Astrocyte (in vitro differentiated cells and primary cell): ENCODE measurements around the gene DCST1.

Experiments
- EZH2 ChIP-seq: IDR thresholded peaks from 2 replicates; pipeline ENCODE4 v1.6.1; 2012; ENCODE audit warnings: mild to moderate bottlenecking, low read length, inconsistent platforms; ENCODE audit not compliant: insufficient read depth
- TF ChIP-seq, protein P1 (sequence below): IDR thresholded peaks from 2 replicates; pipeline ENCODE4 v1.5.1; 2011; ENCODE audit warnings: low read depth, mild to moderate bottlenecking, inconsistent platforms, low read length, moderate library complexity; ENCODE audit not compliant: insufficient read depth

DNA sequence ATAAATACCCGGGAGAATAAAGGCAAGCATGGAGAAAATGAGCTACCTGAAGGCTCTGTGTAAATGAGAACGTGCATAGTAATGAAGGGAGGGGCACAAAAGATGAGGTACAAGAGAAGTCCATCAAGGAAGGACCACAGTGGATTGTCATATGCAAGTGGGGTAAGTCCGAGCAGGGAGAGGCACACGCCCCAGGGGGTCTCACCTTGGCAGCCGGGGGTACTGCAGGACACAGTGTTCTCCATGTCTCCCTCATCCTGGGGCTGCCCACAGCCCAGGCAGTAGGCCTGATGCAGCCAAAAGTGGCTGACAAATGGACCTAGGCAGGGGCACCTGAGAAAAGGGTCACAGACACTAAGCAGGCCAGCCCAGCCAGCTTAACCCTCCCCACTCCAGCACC, 10.0 kb upstream of the DCST1 start:
- TF ChIP-seq, protein P1, sequence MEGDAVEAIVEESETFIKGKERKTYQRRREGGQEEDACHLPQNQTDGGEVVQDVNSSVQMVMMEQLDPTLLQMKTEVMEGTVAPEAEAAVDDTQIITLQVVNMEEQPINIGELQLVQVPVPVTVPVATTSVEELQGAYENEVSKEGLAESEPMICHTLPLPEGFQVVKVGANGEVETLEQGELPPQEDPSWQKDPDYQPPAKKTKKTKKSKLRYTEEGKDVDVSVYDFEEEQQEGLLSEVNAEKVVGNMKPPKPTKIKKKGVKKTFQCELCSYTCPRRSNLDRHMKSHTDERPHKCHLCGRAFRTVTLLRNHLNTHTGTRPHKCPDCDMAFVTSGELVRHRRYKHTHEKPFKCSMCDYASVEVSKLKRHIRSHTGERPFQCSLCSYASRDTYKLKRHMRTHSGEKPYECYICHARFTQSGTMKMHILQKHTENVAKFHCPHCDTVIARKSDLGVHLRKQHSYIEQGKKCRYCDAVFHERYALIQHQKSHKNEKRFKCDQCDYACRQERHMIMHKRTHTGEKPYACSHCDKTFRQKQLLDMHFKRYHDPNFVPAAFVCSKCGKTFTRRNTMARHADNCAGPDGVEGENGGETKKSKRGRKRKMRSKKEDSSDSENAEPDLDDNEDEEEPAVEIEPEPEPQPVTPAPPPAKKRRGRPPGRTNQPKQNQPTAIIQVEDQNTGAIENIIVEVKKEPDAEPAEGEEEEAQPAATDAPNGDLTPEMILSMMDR: no peak
- no peak for TF ChIP-seq EZH2
